Esophagus squamous epithelium (tissue), 5 donors: ENCODE results near the gene ANKRD31. TPM values are rescaled to one million over a fixed set of nuclear protein-coding genes. Genes with fewer than 3 reads are reported as not detected.
"Not testable (repeated sequence)": the region's sequence is repeated elsewhere in the genome, so short reads cannot be mapped to it uniquely, and the experiment has no call there.

Experiments used
- DNase-seq: peaks from one replicate; lab custom pipeline; 2025; lab: John Stamatoyannopoulos, UW
- H3K27ac ChIP-seq, 4 donors: fragments of 200-600 bp; sonication (generic); one replicate each; pipeline ENCODE4 v1.5.1; 2016 to 2019; ENCODE audit warnings: mild to moderate bottlenecking in 1 of 4
- H3K27me3 ChIP-seq, 4 donors: fragments of 200-600 bp; sonication (generic); 1 replicate in 3 of 4; 2 replicates in 1 of 4; pipeline versions ENCODE4 v1.5.1 to v1.6.0; 2017 to 2021; ENCODE audit warnings: antibody characterized with exemption in 1 of 4
- H3K36me3 ChIP-seq, 3 donors: fragments of 200-600 bp; sonication (generic); one replicate each; pipeline ENCODE4 v1.5.1; 2016 to 2019
- H3K4me1 ChIP-seq, 3 donors: fragments of 200-600 bp; sonication (generic); one replicate each; pipeline ENCODE4 v1.5.1; 2017 to 2019
- H3K4me3 ChIP-seq, 4 donors: fragments of 200-600 bp; sonication (generic); 1 replicate in 3 of 4; 2 replicates in 1 of 4; pipeline ENCODE4 v1.5.1; 2016 to 2019; ENCODE audit warnings: mild to moderate bottlenecking in 2 of 4, moderate library complexity in 1 of 4
- H3K9me3 ChIP-seq, 3 donors: fragments of 200-600 bp; sonication (generic); one replicate each; pipeline ENCODE4 v1.5.1; 2016 to 2019
- POLR2A ChIP-seq, 4 donors: fragments of 450-650 bp; IDR thresholded peaks; one replicate each; pipeline ENCODE4 v1.6.1; 2017; ENCODE audit warnings: antibody characterized with exemption in 4 of 4, mild to moderate bottlenecking in 4 of 4, moderate library complexity in 3 of 4
- WGBS, 2 donors: methylation state at CpG; one replicate each; pipeline ENCODE4 v1.1.5; 2018; 5-methylcytosine and 5-hydroxymethylcytosine counted together
- intact Hi-C: fragments of 100-400 bp; cut with DNase I; formaldehyde crosslinking; loops from one replicate; pipeline ENCODE4 v1.15.0; 2022
- total RNA-seq, 4 donors: library from RNA; depleted of rRNA; stranded (reverse); fragments of >200 nt; gene quantifications; one replicate each; pipeline ENCODE4 v1.1.0, GENCODE V29; 2016
- TF ChIP-seq, protein P1 (sequence below), 6 experiments: fragments of 450-650 bp in 4 of 6; fragments of 200-600 bp in 2 of 6; sonication (generic) in 2 of 6; IDR thresholded peaks; one replicate each; pipeline ENCODE4 v1.5.1; 2016 to 2019; ENCODE audit warnings: antibody characterized with exemption in 6 of 6, mild to moderate bottlenecking in 4 of 6, moderate library complexity in 4 of 6
- donor health status: DM: yes; HTN: yes; CAD: no.

Gene ANKRD31
- total RNA-seq, 4 donors from 2014 or later: 0.19 to 1.1 (median 0.54) TPM

DNA sequence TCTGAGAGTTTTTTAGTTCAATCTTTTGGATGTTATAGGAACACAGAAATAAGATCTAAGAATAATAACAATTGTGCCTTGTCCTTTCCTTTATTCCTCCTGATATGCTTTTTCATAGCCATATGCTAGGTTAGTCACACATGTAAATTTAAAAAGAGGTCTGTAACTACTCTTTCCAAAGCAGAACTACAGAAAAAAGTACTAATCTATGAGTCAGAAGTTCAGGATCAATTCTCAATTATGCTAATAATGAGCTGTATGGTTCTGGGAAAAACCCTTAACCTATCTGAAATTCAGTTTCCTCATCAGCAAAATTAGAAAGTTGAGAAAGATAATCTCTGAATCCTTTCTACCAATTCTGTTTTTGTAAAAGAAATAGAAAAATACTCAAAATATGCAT, 44.4 kb downstream of the ANKRD31 start:
- no peak overlapping the region for H3K27ac ChIP-seq
- H3K4me3 ChIP-seq: no peak overlapping the region
- no peaks in the 10 kb centered on the region for H3K36me3 ChIP-seq
- no peaks in the 10 kb centered on the region for H3K9me3 ChIP-seq
- H3K4me1 ChIP-seq: no peaks in the 10 kb centered on the region
- no peaks in the 10 kb centered on the region for H3K27me3 ChIP-seq
- intact Hi-C loops: no loop called here
- DNase-seq: no peak
- TF ChIP-seq POLR2A (IDR thresholded peaks at IDR 0.05): no peak
- TF ChIP-seq, protein P1, sequence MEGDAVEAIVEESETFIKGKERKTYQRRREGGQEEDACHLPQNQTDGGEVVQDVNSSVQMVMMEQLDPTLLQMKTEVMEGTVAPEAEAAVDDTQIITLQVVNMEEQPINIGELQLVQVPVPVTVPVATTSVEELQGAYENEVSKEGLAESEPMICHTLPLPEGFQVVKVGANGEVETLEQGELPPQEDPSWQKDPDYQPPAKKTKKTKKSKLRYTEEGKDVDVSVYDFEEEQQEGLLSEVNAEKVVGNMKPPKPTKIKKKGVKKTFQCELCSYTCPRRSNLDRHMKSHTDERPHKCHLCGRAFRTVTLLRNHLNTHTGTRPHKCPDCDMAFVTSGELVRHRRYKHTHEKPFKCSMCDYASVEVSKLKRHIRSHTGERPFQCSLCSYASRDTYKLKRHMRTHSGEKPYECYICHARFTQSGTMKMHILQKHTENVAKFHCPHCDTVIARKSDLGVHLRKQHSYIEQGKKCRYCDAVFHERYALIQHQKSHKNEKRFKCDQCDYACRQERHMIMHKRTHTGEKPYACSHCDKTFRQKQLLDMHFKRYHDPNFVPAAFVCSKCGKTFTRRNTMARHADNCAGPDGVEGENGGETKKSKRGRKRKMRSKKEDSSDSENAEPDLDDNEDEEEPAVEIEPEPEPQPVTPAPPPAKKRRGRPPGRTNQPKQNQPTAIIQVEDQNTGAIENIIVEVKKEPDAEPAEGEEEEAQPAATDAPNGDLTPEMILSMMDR (IDR thresholded peaks at IDR 0.05): no peak

GRCh38 chr5:75190227-75190626, 46.5 kb downstream of the ANKRD31 start:
- Histone ChIP-seq H3K27ac (no peak overlapping the region), H3K36me3 (no peaks in the 10 kb centered on the region), H3K4me3 (no peak overlapping the region), H3K27me3 (no peaks in the 10 kb centered on the region), H3K9me3 (no peaks in the 10 kb centered on the region), H3K4me1 (no peaks in the 10 kb centered on the region)
- WGBS, 2 donors: 87 to 92% methylated on average over 3 of the region's 3 CpGs
- no peak for DNase-seq
- no peak for TF ChIP-seq POLR2A (IDR thresholded peaks at IDR 0.05)
- intact Hi-C loops: no loop called here

GRCh38 chr5:75189353-75189752, 47.3 kb downstream of the ANKRD31 start:
- no peaks in the 10 kb centered on the region for H3K36me3 ChIP-seq
- no peaks in the 10 kb centered on the region for H3K4me1 ChIP-seq
- TF ChIP-seq POLR2A (IDR thresholded peaks at IDR 0.05): no peak
- TF ChIP-seq, protein P1 (IDR thresholded peaks at IDR 0.05): no peak
- no peak overlapping the region for H3K4me3 ChIP-seq
- 63 to 75% methylated on average over 2 of the region's 2 CpGs for WGBS, 2 donors
- H3K27me3 ChIP-seq: no peaks in the 10 kb centered on the region
- H3K27ac ChIP-seq: no peak overlapping the region
- DNase-seq: no peak
- intact Hi-C loops: no loop called here
- H3K9me3 ChIP-seq: no peaks in the 10 kb centered on the region

DNA sequence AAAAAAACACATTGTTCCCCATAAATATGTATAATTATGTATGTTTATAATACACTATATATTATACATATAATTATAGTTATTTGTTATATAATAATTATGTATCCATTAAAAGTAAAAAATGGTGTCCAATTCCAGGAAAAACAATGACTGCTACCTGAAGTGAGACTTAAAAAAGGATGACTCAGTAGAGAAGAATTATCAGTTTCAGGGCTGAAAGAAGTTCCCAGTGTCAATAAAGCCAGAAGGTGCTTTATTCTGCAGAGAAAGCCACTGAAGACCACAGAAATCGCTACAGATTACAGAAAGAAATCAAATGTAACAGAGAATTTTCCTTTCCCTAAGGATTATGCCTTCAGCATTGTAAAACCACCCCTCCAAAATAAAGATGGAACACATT, 50.9 kb downstream of the ANKRD31 start:
- DNase-seq: no peak
- Histone ChIP-seq H3K4me1 (no peaks in the 10 kb centered on the region), H3K36me3 (no peaks in the 10 kb centered on the region), H3K27me3 (no peaks in the 10 kb centered on the region), H3K9me3 (no peaks in the 10 kb centered on the region), H3K4me3 (no peak overlapping the region), H3K27ac (no peak overlapping the region)
- intact Hi-C loops: no loop called here
- 52 to 68% methylated on average over 1 of the region's 1 CpG for WGBS, 2 donors
- TF ChIP-seq, protein P1 (IDR thresholded peaks at IDR 0.05): no peak
- TF ChIP-seq POLR2A (IDR thresholded peaks at IDR 0.05): no peak

DNA sequence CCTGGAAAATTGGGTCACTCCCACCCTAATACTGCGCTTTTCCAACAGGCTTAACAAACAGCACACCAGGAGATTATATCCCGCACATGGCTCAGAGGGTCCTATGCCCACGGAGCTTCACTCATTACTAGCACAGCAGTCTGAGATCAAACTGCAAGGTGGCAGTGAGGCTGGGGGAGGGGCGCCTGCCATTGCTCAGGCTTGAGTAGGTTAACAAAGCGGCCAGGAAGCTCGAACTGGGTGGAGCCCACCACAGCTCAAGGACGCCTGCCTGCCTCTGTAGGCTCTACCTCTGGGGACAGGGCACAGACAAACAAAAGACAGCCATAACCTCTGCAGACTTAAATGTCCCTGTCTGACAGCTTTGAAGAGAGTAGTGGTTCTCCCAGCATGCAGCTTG, 60.7 kb downstream of the ANKRD31 start:
- 85 to 96% methylated on average over 4 to 5 of the region's 7 CpGs for WGBS, 2 donors
- peaks cover 0 to 16% (median 0%) of the 10 kb centered on the region in 3 donors for H3K9me3 ChIP-seq
- H3K36me3 ChIP-seq, H3K4me1 ChIP-seq, H3K4me3 ChIP-seq, intact Hi-C loops, H3K27me3 ChIP-seq, H3K27ac ChIP-seq, DNase-seq: not testable (repeated sequence)

DNA sequence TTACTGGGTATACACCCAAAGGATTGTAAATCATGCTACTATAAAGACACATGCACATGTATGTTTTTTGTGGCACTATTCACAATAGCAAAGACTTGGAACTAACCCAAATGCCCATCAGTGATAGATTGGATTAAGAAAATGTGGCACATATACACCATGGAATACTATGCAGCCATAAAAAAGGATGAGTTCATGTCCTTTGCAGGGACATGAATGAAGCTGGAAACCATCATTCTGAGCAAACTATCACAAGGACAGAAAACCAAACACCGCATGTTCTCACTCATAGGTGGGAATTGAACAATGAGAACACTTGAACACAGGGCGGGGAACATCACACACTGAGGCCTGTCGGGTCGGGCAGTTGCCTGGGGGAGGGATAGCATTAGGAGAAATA, 61.8 kb downstream of the ANKRD31 start:
- H3K27ac ChIP-seq, H3K4me1 ChIP-seq, intact Hi-C loops, DNase-seq, H3K36me3 ChIP-seq, H3K4me3 ChIP-seq, H3K27me3 ChIP-seq: not testable (repeated sequence)
- H3K9me3 ChIP-seq: peaks cover 0 to 16% (median 0%) of the 10 kb centered on the region in 3 donors
- 86 to 99% methylated on average over 4 of the region's 4 CpGs for WGBS, 2 donors

- no peaks in the 10 kb centered on the region for H3K4me1 ChIP-seq
- no peak overlapping the region for H3K27ac ChIP-seq
- no peak overlapping the region for H3K4me3 ChIP-seq
- no peaks in the 10 kb centered on the region for H3K36me3 ChIP-seq
- no peak for TF ChIP-seq POLR2A (IDR thresholded peaks at IDR 0.05)
- TF ChIP-seq, protein P1 (IDR thresholded peaks at IDR 0.05): no peak
- WGBS, 2 donors: 61 to 81% methylated on average over 2 of the region's 2 CpGs
- no peaks in the 10 kb centered on the region for H3K9me3 ChIP-seq
- no peaks in the 10 kb centered on the region for H3K27me3 ChIP-seq
- intact Hi-C loops: no loop called here
- no peak for DNase-seq
Observed at GRCh38 chr5:75169516-75169915, 67.2 kb downstream of the ANKRD31 start.
